Omental fat pad (tissue), 4 donors: ENCODE measurements around the gene PARP2. TPM values are rescaled to one million over a fixed set of nuclear protein-coding genes. Genes with fewer than 3 reads are reported as not detected.

Experiments used
- ATAC-seq: fragments of 150-250 bp; one replicate; pipeline ENCODE4 v1.9.1; 2016; ENCODE audit warnings: mild to moderate bottlenecking, moderate library complexity; ENCODE audit not compliant: low FRiP score
- DNase-seq: peaks from one replicate; pipeline ENCODE4 v3.0.0-alpha.2; 2019; ENCODE audit warnings: low spot score
- total RNA-seq, 4 donors: library from RNA; depleted of rRNA; stranded (reverse); fragments of >200 nt; gene quantifications; one replicate each; pipeline ENCODE4 v1.1.0, GENCODE V29; 2016
- TF ChIP-seq, protein P1 (sequence below), 3 donors: fragments of 450-650 bp; IDR thresholded peaks; one replicate each; pipeline ENCODE4 v1.5.1; 2016 to 2017; ENCODE audit warnings: antibody characterized with exemption in 3 of 3, mild to moderate bottlenecking in 3 of 3, moderate library complexity in 2 of 3

PARP2 gene
- total RNA-seq, 4 donors from 2014 or later = 4.3 to 12.9 (median 7.7) TPM

DNA sequence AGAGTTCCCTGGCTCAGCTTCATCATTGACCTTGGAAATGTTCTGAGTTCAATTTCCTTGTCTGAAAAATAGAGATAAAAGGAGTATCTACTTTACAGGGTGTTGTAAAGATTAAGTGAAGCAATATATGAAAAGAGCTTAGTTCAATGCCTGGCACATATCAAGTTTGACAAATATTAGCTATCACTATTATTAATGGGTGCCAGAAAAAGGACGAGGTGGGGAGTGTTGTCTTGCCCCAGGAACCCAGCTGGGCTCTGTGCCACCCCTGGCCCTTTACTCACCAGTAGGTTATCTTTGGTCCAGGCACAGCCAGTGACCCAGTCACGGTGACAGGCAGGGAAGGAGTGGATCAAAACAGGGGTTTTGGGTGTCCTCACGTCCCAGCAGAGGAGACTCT, 32.0 kb downstream of the PARP2 start:
- DNase-seq = no peak
- TF ChIP-seq, protein P1, sequence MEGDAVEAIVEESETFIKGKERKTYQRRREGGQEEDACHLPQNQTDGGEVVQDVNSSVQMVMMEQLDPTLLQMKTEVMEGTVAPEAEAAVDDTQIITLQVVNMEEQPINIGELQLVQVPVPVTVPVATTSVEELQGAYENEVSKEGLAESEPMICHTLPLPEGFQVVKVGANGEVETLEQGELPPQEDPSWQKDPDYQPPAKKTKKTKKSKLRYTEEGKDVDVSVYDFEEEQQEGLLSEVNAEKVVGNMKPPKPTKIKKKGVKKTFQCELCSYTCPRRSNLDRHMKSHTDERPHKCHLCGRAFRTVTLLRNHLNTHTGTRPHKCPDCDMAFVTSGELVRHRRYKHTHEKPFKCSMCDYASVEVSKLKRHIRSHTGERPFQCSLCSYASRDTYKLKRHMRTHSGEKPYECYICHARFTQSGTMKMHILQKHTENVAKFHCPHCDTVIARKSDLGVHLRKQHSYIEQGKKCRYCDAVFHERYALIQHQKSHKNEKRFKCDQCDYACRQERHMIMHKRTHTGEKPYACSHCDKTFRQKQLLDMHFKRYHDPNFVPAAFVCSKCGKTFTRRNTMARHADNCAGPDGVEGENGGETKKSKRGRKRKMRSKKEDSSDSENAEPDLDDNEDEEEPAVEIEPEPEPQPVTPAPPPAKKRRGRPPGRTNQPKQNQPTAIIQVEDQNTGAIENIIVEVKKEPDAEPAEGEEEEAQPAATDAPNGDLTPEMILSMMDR (IDR thresholded peaks at IDR 0.05) = no peak
- ATAC-seq = no peak

DNA sequence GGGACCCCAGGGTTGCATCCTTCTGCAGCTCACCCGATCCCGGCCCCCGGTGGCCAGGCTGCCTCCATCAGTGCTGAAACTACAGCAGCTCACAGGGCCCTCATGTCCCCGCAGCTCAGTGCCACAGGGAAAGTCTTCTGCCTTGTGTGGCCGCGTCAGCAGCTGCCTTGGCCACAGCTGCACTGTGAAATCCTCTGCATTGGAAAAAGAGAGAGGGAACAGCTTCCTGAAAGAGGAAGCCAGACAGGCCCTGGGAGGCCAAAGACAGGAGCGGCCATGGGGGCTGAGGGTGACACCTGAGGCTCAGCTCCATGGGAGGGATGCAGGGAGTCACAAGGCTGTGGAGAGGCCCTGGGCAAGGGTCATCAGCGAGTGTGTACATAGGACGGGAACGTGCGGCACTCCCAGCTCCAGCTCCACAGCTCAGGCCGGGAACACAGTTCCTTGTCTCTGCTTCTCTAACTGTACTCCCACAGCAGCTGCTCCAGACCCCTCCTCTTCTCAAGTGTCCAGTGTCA, 32.7 kb downstream of the PARP2 start:
- TF ChIP-seq, protein P1 (IDR thresholded peaks at IDR 0.05) = no peak
- no peak for ATAC-seq
- DNase-seq = no peak

DNA sequence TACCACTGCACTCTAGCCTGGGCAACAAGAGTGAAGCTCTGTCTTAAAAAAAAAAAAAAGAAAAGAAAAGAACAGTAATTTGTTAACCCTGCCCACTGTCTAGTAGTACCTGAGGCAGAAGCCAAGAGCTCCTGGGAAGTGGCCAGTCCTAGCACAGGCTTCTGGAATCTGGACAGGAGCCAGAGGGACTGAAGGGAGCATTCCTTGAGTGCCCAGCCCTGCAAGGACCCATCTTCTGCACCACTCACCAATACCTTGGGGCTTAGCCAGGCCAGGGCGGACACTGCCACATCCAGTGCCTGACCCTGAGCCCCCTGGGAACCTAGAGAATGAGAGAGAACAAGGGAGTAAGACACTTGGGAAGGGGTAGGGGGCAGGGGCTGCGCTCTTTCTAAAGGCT, 33.7 kb downstream of the PARP2 start:
- ATAC-seq (no peak), DNase-seq (no peak)
- TF ChIP-seq, protein P1 (IDR thresholded peaks at IDR 0.05) = no peak

DNA sequence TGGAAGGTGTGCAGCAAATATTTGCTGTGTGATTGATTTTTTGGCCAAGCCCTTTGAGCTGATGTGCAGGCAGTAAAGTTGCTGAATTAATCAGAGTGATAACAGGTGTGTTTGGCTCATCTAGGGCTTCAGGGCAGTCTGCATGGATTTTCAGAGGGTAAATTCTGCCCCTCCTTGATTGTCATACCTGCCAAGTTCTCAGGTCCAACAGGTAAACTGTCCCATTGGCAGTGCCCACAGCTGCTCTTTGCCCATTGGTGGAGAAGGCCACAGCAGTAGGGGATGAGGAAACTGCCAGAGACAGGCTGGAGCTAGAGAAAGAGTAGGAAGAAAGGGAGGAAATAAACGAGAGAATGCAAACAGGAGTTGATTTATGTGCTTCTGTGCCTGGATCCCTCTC, 36.3 kb downstream of the PARP2 start:
- TF ChIP-seq, protein P1 (IDR thresholded peaks at IDR 0.05) = no peak
- no peak for ATAC-seq
- DNase-seq = no peak

DNA sequence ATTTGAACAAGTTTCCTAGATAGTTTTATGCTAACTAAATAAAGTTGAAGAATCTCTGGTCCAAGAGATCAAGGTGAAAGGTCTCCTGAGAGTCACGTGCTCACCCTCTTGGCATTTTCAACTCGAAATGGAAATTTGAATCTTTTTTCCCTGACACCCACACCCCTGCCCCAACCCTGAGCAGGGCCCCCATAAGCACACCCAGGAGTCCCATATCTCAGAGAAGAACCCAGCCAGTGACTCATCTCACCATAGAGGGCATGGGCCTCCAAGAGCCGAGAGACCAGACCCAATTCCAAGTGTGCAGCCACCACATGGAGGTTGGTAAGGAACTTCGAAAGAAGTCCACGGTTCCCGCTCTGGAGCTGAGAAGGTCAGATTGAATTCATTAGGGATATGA, 37.2 kb downstream of the PARP2 start:
- TF ChIP-seq, protein P1 (IDR thresholded peaks at IDR 0.05) = no peak
- ATAC-seq (no peak), DNase-seq (no peak)

DNA sequence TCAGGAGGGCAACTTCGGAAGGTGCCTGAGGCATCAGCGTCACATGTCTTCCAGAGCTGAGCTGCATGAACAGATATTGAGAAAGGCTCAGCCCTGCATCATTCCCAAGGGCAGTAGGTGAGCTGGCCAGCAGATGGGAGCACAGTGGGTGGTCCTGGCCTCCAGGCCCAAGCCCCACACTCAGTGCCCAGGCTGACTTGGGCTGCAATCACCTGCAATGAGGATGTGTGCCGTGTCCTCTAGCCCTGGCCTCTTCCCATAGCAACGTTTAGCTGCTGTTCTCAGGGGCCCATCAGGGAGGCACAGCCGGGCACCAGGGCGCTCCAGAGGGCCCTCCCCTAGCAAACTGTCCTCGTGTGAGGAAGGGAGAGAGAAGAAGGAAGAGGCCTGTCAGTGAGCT, 37.9 kb downstream of the PARP2 start:
- TF ChIP-seq, protein P1 (IDR thresholded peaks at IDR 0.05) = no peak
- no peak for ATAC-seq
- DNase-seq = no peak

DNA sequence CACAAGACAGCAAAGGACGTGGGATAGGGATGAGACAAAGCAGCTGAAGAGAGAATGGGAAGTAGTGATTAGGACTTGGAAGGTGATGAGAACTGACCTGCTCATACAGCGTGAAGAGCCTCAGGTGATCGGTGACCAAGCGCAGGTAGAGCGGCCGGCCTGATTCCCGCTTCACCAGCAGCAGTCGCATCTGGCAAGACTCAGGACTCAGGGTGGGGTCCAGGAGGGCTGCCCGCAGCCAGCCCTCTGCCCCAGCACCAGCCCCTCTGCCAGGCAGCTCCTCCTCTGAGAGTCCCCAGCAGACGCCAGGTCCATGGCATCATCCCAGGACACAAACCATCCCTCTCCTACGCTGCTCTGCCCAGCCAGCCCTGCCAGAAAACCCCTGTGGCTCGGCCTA, 39.1 kb downstream of the PARP2 start:
- ATAC-seq (no peak), DNase-seq (no peak)
- TF ChIP-seq, protein P1 (IDR thresholded peaks at IDR 0.05) = no peak
